CD1c-positive myeloid dendritic cell (primary cell): ENCODE measurements around the gene MDM2.

ENCODE experiments used
- DNase-seq: peaks from one replicate; pipeline ENCODE4 v3.0.0-alpha.2; 2016; ENCODE audit errors: extremely low spot score

Gene MDM2

DNA sequence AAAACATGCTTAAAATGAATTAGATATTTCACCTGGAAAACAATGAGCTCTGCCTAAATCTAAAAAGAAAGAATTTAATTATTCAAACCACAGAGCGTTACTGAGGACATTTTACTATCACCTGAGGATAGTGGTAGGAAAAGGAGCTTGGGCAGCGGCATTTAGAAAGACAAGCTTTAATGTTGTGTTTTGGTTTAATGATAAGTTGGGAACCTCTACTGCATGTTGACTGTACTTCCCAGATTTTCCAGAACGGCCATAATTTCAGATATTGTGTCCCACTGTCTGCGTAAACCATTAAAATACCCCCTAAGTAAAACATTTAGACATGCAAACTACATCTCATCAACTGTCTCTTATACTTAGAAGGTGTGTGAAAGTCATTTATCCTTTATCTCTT, 69.6 kb downstream of the MDM2 start:
- DNase-seq, result no peak

DNA sequence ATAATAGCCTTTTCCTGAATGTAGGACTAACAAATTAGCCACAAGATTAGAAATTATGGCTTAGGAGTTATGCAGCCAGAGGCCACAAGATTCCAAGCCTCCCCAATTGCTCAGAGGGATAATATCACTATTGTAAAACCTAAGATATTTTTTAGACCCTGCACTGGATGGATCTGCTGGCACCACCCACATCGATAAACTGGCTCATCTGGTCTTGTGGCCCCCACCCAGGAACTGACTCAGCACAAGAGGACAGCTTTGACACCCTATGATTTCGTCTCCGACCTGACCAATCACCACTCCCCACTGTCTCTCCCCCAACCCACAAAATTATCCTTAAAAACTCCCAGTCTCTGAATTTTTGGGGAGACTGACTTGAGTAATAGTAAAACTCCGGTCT, 70.3 kb downstream of the MDM2 start:
- no peak for DNase-seq

DNA sequence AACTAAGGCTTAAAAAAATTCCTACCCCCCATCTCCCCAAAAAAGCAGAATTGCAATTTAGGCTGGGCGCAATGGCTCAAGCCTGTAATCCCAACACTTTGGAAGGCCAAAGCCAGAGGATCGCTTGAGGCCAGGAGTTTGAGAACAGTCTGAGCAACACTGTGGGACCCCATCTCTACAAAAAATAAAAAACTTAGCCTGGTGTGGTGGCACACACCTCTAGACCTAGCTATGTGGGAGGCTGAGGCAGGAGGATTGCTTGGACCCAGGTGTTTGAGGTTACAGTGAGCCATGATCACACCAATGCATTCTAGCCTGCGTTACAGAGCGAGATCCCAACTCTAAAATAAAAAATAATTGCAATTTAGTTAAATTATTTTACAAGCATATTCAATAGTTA, 70.9 kb downstream of the MDM2 start:
- no peak for DNase-seq

DNA sequence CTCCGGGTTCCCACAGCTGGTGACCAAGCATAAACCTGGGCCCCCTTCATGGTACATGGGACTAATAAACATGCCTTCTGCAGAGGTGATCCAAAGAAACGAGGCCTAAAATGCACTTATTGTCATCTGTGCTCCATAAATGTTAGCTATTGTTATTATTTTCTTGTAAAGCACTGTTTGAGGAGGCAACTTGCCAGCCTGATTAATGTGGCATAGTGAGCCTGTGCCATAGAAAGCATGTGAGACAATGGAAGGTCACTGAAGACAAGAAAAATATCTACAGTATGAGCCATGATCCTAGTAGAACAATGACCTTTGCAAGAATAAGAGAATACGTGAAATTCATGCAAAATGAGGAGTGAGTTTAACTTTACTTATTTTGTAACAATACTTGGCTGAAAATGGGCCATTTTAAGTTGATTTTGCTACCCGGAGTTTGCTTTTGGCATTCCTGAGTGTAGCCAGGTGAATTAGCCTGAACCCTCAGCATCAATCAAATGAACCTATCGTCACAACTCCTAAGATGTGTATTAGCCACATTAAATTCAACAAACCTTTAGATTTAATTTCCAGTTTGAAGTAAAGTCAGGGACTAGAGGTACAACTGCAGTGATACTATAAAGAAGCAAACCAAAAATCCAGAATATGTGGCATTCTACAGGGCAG, 72.8 kb downstream of the MDM2 start:
- DNase-seq, result no peak

DNA sequence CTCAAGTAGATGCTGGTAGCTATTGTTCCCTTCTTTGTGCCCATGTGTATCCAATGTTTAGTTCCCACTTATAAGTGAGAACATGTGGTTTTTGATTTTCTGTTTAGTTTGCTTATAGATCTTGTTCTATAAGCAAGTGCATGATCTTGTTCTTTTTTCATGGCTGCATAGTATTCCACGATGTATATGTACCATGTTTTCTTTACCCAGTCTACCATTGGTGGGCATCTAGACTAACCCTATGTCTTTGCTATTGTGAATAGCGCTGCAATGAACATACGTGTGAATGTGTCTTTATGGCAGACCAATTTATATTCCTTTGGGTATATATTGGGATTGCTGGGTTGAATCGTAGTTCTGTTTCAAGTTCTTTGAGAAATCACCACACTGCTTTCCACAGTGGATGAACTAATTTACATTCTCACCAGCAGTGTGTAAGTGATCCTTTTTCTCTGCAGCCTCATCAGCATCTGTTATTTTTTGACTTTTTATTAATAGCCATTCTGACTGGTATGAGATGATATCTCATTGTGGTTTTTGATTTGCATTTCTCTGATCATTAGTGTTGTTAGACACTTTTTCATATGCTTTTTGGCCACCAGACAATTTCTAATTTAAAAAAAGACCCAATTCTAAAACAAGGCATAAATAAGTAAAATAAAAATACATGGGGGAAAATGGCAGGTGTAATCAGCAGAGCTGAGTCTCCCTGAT, 74.4 kb downstream of the MDM2 start:
- no peak for DNase-seq

DNA sequence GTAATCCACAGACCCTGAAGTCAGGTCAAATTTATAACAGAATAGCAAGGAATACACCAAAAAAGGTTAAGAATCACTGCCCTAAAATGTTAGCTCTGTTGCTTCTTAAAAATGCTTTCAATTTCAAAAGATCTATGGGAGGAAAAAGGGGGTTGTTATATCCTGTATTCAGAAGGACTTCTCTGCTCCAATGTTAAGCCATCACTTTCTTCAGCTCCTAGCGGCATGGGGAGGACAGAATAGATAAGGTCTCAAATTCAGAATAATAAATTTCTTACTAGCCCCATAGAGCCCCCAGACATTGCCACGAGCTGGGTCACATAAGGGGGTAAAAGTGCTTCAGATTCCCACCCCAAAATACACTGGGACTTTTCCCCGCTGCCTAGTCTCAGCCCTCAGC, 75.2 kb downstream of the MDM2 start:
- no peak for DNase-seq

DNA sequence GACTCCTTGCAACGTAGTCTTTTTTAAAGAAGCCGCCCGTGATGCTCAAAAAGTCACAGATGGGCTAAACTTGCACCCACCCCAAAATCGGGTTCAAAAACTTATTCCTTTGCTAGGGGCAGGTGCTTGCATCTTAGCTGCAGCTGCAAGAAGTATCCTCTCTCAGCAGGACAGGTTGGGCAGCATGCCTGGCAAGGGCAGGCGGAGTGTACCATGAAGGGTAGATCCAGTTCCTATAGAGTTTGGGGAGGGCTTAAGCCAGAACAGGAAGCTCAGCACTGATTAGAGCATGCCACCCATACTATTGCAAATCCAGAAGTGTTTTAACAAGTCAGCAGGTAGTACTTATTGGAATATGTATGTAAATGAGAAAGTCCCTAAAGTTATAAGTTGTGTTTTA, 76.3 kb downstream of the MDM2 start:
- DNase-seq, result no peak

DNA sequence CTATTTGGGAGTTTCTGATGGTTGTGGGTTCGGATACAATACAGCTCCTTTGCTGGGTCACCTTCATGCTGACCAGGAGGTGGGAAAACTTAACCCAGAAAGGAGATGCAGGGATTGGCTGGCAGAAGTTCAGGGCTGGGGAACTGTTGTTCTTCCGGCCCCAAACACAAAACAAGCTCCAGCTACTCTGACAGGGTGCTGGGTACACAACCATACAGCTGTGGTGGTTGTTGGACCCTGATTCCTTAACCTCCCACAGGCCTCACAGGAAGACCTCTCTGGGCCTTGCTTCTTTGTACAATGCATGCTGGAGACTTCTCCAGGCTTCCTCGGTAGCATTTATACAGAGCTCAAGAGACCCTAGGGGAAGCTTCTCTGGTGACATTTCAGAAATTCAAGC, 77.4 kb downstream of the MDM2 start:
- no peak for DNase-seq

DNA sequence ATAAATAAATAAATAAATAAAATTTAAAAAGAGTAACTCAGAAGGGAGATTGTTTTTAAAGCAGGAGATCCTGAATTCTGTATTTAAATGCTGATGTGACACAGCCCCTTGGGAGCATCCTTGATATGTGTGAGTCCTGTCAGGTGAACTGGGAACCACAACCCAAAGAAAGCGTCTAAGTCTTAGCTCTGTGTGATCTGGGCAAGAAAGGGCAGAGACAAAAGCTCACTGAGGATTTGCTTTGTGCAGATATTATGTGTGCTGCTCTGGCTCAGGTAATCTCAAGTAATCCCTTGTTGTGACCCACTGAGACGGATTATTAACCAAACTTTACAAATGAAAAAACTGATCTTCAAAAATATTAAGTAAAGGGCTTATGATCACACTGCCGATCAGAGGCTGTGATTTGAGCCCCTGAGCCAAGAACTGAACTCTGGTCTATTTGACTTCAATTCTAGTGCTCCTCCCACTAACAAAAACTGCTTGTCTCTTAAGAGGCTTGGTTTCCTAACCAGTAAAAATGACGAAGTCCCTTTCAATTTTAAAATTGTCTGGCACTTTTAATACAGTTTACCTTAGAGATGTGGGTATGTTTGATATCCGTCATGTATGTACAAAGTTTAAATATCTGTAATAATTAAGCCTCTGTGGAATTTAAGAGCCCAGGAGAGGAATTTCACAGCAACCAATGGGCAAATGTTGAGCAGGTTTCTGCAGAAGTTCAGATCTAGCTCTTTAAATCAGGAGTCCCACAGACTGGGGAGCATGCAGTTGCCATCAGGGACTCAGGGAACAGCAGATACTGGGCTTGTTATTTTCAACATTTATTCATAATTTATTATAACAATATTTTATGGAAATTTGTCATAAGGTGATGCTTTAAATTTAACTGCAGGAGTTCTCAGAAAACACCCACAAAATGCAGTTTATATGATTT, 78.9 kb downstream of the MDM2 start:
- no peak for DNase-seq

DNA sequence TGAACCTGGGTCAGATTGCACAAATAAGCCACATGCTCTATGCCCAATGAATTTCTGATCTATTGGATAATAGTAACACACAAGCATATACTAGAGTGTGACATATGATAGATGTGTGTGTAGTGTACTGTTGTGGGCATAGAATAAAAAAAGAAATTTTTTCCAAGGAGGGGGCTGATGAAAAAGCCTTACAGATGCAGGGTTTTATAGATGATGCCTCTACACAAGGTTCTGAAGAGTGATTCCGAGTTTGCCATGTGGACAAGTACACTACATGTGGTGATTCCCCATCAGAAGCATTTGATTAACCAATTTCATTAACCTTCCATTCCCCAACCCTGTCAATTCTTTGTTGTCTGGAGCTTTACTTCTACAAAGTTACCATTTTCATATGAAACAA, 79.7 kb downstream of the MDM2 start:
- DNase-seq, result no peak

DNA sequence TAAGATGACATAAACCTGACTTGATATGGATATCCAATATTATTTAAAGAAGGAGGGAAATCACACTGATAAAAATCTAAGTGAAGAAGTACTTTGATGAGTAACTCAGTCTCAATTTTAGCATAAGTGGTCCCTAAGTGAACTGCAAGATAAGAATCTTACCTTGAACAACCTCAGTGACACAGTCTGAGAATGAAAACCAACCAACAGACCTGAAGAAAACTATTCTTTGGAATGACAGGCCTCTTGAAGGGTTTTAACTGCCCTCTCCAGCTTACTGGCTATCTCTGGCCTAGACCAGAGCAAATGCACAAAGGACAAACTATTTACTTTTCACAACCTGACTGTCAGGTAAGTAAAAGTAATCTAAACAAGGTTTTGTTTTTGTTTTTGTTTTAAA, 80.3 kb downstream of the MDM2 start:
- DNase-seq, result no peak

DNA sequence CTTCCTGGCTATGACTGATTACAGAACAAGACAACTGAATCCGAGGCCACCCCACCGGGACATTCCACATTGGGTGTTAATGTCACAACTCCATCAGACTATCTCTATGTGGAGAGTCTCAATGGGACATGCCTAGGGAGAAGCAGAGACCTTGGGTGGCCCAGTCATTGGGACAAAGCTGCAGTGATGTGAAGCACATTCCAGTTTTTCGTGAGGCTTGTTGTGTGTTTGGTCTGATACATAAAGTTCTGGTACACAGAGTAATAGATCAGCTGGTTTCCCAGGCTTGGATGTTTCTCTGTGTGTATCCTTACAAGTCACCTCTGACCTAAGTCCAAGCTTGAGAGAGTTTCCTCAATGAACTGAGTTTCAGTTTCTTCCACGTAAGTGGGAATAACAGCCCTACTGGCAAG, 82.7 kb downstream of the MDM2 start:
- no peak for DNase-seq

DNA sequence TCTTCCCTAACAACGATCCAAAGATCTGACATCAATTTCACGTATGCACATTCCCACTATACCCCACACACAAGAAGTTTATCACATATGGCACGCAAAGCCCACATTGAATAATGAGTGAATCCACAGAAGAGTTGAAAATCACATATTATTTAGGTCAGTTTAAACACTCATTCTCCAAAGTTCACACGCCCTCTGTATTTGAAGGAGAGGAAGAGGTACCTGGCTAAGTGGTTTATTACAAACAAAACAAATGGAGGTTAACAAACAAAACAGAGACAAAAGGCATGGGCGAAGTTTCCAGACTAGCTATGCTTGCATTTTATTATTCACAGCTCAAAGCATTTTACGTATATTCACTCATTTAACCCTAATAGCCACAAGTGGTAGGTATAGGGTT, 83.2 kb downstream of the MDM2 start:
- no peak for DNase-seq

DNA sequence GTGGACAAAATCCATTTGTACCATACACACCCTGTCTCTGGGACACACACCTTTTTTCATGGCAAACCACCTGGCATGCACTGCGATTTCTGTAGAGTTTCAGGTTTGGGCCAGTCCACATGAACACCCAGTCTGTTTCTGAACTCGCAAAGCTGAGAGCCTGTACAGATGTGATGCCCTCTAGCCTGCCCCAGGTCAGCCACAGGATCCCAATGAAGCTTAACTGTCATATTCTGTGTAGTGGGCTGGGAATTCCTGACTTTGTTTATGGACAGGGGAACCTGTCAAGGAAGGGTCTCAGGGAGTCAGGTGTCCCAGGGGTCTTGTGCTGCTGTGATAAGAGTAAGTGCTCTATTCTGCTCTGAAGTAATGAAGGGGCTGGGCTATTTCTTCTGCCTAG, 85.2 kb downstream of the MDM2 start:
- no peak for DNase-seq

DNA sequence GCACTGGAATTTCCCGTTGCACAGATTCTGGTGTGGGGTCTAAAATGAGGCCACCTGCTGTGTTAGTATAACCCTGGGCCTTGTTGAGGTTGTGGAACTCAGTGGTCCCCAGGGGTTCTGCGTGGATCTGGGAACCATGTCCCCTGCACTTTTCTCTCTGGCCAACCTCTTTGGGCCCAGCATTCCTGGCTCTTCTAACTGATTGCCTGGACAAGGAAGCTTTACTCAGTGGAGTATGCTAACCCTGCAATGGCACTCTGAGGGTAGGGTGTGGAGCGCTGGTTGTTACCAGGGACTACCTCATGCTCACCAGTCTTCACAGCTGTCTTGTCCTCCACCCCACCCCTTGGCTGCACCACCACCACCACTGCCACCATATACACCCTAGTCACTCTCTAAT, 85.8 kb downstream of the MDM2 start:
- no peak for DNase-seq

DNA sequence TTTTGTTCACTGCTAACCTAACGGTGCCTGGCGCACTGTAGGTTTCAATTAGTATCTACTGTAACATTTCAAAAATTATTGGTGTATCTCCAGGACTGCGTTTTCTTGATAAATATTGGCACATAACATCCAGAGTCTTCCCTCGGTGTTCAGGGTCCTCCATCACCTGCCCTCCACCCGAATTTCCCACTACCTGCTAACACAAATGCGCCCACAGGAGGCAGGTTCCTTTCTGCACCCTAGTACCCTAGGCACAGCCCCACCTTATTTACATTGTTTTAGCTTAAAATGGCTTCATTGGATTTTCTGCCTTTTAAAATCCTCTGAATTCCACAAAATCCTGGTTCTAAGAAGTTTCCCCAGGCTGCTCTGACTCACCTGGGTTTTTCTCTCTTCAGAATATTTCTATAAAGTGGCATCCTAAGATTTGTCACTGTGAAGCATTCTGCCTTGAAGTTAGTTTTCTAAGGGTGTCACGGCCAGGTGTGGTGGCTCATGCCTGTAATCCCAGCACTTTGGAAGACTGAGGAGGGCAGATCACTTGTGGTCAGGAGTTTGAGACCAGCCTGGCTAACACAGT, 86.4 kb downstream of the MDM2 start:
- DNase-seq, result no peak

DNA sequence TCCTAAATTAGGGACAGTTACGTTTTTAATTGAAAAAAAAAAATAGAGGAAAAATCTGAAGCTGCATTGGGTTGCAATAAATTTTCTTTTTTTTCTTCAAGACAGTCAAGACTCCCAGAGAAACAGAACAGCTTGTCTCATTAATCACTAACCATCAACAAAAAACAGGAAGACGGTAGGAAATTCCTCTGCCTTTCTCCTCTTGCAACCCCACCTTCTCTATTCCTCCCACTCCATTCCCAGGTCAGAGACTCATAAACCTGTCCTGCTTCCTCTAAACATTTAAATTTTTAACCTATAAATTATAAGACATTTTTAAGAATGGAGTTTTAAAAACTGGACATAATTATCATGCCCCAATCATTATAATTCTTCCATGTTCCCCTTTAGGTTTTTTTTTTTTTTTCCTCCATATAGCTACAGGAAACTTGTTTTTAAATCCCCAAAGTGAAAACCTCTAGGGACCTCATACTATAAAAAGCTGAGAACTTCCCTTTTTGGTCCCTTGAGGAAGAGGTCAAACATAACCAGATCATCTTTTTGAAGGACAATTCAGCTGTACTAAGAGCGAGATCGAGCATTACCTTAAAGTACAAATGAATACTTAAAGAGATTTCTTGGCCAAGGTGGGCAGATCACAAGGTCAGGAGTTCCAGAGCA, 89.0 kb downstream of the MDM2 start:
- DNase-seq, result peak; percentile 71

DNA sequence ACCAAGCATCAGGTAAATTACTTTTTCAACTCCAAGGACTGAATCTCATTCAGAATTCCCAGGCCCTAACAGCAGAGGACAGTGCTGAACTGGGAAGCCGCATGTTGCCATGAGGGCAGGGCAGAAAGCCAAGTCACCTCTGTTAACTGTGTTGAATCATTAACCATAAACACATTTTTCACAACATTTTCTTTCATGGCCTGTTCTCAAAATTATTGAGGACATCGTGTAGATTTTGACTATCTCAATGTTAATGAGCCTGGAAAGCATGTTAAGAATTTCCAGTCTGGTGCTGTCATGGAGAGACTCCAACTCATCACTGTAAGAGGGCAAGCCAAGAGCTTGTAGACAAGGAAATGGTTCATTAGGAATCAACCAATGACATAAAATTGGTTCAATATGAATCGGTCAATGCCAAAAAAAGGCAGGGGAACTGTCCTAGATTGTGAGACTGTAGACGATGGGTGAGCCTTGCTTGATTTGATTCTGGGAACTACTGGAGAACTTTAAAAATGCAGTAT, 91.3 kb downstream of the MDM2 start:
- DNase-seq, result no peak

DNA sequence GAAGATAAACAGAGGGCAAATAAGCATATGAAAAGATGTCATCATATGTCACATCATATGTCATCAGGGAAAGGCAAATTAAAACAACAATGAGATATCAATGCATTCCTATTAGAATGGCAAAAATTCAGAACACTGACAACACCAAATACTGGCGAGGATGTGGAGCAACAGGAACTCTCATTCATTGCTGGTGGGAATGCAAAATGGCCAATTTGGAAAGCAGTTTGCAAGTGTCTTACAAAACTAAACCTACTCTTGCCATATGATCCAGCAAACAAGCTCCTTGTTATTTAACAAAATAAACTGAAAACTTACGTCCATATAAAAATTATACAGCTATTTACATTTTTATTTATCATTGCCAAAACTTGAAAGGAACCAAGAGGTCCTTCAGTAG, 92.3 kb downstream of the MDM2 start:
- no peak for DNase-seq
